GM19324 (cell line): ENCODE measurements around the gene SECISBP2L.
"Not testable (repeated sequence)": the region's sequence is repeated elsewhere in the genome, so short reads cannot be mapped to it uniquely, and the experiment has no call there.

Experiments
- ATAC-seq: cut with Tn5 transposase; IDR thresholded peaks from one replicate; pipeline ENCODE4 v1.9.1; 2021; ENCODE audit warnings: mild to moderate bottlenecking, moderate library complexity; ENCODE audit not compliant: unreplicated experiment, low FRiP score

Gene SECISBP2L

DNA sequence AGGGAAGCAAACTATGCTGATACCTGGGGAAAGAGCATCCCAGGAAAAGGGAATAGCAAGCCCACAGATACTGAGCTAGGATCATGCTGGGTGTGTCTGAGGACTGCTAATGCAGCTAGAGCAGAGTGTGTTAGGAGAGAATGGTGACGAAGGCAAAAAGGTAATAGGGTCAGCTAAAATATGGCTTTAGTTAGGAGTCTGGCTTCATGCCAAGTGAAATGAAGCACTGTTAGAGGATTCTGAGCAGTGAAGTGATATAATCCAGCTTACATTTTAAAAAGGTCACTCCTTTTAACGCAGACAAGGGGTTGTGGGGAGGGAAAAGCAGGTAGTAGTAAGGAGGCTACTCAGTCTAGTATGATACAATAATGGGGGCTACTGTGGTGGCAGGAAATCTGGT is 30.4 kb downstream of the SECISBP2L start:
- no peak for ATAC-seq

GRCh38 chr15:48999314-48999713 is 46.9 kb downstream of the SECISBP2L start:
- no peak for ATAC-seq

DNA sequence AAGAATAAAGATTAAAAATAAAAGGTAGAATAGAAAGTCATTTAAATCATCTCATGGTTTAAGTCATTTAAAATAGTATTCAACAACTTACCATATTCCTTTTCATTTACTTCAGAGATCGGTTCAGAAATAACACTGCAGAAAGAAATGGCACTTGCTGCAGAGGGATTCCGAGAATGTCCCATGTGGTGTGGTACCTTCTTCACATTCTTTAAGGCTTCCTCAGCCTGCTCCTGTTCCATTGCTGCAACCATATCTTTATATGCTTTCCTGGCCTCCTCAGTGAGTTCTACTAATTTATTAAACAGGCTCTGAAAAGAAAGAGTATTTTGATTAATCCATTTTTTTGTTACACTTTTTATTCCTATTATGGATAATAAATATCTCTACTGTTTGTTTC is 50.0 kb downstream of the SECISBP2L start:
- no peak for ATAC-seq

DNA sequence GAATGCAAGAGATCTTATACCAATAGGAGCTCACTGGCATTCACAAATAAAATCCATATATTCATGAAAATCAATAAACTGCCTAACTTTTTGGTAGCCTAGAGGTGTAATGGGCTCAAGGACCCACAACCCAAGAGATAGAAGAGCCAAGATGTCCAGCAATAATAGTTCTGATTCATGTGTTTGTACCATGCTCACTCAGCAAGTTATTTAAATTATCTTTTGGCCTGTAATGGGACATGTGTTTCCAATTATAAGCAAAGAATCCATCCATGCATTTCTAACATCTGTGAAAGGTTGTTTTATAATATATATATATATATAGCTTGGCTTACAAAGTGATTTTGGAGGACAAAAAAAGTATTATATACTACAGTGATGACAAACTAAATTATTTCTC is 52.9 kb downstream of the SECISBP2L start:
- no peak for ATAC-seq

GRCh38 chr15:48992545-48992944 is 53.7 kb downstream of the SECISBP2L start:
- ATAC-seq = no peak

DNA sequence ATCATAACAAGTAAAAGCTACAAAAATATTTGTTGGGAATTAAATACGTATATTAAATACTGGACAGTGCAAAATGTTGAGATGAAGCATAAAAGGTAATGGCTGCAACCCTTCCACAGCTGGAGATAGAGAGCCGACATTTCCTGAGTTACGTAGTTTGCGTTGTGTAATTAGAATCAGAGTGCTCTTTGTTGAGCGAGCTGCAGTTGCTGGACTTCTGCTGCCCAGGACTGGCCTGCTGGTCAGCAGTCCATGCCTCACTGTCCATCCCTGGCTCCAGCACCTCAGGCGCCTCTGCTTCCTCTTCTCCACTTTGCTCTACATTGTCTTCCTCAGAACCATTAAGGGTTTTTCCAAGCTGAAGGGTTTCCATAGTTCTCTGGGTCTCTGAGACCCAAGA is 54.1 kb downstream of the SECISBP2L start:
- no peak for ATAC-seq

- no peak for ATAC-seq
Measured at GRCh38 chr15:48989170-48989569, 57.1 kb downstream of the SECISBP2L start.

GRCh38 chr15:48987142-48987541 is 59.1 kb downstream of the SECISBP2L start:
- ATAC-seq = no peak

- ATAC-seq = no peak
Measured at GRCh38 chr15:48986240-48986639, 60.0 kb downstream of the SECISBP2L start.

- ATAC-seq = no peak
Measured at GRCh38 chr15:48985516-48985915, 60.7 kb downstream of the SECISBP2L start.

- ATAC-seq = no peak
Measured at GRCh38 chr15:48984811-48985352, 61.4 kb downstream of the SECISBP2L start.

DNA sequence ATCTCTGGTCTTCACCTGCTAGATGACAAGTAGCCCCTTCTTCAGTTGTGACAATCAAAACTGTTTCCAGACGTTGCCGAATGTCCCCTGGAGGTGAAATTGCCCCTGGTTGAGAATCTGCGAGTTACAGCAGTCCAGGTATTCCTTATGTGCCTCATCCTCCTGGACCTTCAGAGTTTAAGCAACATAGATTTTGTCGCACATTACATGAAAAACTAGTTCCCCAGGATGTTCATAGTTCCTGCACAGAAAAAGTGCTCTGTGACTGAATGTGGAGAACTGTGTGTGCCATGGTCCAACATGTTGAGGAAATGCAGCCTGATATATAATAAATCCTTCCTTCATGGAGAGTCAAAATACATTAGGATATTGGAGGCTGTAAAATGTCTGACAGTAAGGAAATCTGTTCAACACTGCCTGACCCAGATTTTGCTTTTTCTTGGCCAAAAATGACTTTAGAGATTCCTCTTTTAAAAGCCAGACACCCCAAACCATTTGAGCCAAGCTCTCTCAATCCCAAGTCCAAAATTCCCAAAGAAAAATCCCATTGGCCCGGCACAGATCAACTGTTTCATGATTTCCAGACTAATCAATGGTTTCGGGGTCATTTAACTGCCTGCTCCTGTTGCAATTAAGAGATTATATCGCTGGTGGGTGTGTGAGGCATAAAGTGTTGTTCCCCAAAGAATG is 62.1 kb downstream of the SECISBP2L start:
- ATAC-seq = no peak

DNA sequence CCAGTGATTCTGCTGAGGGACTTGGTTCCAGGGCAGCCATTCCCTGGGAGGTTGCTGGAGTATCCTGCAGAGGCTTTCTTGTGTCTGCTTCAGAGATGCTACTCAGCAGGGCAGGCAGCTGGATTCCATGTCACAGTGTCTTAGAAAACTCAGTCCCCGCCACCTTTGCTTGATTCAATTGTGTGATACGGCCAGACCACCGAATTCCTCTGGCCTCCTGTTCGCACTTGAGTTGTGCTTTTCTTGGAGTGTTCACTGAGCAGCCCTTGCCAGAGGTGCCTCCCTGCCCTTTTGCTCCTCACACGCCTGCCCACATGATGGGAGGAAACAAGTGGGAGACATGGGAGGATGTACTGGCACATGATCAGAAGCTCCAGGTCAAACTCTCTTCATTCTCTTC is 62.9 kb downstream of the SECISBP2L start:
- ATAC-seq = no peak

DNA sequence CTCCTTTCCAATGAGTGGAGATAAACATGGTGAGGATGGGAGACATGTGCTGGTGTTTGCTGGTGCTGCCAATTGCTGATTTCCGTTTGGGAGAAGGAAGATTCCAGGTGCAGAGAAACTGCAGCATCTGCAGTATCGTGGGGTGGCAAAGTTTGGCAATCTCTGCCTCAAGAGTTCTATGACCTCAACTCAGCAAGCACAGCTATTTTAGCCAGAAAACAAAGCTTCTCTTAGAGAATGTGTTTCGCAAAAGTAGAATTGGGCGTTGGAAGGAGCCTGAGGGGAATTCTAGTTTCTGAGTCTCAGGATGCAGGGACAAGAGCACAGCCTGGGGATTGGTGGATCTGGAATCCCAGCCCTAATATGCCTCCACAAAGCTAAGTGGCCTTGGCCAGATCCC is 64.3 kb downstream of the SECISBP2L start:
- no peak for ATAC-seq

GRCh38 chr15:48978638-48979037 is 67.6 kb downstream of the SECISBP2L start:
- no peak for ATAC-seq

- ATAC-seq = no peak
Measured at GRCh38 chr15:48976444-48977088, 69.7 kb downstream of the SECISBP2L start.

DNA sequence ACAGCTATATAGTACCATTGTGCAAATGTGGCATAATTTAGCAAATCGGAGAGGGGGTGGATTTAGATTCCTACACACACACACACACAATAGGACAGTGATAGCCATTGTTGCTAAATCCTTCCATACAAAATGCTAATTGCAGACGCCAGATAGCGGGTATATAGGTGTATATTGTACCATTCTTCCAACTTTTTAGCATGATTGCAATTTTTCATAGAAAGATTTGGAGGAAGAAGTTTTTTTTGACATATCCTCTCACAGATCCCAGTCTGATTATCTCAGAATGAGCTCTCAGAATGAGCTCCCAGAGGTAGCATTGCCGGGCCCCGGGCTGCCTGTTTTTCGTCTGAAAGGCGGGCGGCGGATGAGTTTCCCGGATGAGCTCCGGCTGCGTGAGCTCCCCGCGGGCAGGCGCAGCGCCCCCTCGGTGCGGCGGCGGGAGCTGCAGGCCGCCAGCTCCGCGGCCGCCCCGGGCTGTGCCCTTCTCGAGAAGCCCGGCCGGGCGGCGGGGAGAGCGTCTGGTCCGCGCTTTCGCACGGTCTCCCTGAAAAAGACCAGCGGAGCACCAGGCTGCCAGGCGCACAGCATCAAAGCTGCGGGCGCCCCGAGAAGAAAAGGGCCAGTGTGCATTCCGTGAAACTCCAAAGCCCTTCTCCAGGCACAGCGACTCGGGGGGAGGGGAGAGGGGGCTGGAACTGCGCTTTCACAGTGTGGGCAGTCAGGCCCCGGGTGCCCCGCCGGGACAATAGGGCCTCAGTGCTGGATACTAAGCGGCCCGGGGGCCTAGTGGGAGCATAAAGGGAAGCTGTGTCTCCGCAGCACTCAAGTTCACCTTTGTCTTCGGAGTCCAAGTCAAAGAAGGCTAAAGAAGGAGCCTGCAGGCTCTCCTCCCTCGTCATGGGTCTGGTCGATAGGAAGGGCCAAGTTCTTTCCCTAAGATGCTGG is 70.5 kb downstream of the SECISBP2L start:
- ATAC-seq = peak; percentile 86

GRCh38 chr15:48974882-48975281 is 71.4 kb downstream of the SECISBP2L start:
- no peak for ATAC-seq

GRCh38 chr15:48972750-48973503 is 73.3 kb downstream of the SECISBP2L start:
- ATAC-seq = no peak

DNA sequence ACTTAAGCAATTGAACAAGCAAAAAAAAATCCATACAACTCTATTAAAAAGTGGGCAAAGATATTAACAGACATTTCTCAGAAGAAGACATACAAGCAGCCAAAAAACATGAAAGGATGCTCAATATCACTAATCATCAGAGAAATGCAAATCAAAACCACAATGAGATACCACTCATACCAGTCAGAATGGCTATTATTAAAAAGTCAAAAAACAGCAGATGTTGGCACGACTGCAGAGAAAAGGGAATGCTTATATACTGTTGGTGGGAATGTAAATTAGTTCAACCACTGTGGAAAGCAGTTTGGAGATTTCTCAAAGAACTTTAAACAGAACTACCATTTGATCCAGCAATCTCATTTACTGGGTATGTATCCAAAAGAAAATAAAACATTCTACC is 75.3 kb downstream of the SECISBP2L start:
- ATAC-seq = not testable (repeated sequence)
